IMR-90 (cell line): Measurements from ENCODE around the gene RGS19. TPM values are rescaled to one million over a fixed set of nuclear protein-coding genes. Genes with fewer than 3 reads are reported as not detected.
A peak's percentile ranks its signal among the peaks of the same experiment; 100 is the strongest.

Experiments
- ATAC-seq: fragments of 200-7000 bp; cut with Tn5 transposase; 2 replicates; pipeline ENCODE4 v1.9.1; 2020; ENCODE audit warnings: low read depth, mild to moderate bottlenecking, moderate library complexity
- BruUV-seq: library from RNA; stranded (reverse); fragments of 400-500 nt; replicated peaks from 2 replicates; lab custom pipeline; 2021; lab: Mats Ljungman, UMichigan
- CTCF ChIA-PET: fragments of 300-600 bp; formaldehyde crosslinking; extraction: SDS; loops from one replicate; lab custom pipeline; 2021; ENCODE audit warnings: antibody characterized with exemption; lab: Yijun Ruan, JAX
- POLR2A ChIA-PET: fragments of 300-600 bp; sonication (Branson Sonifier 250); formaldehyde crosslinking; loops from one replicate; lab custom pipeline; 2022; ENCODE audit warnings: antibody characterized with exemption; ENCODE audit not compliant: unreplicated experiment; lab: Charles Lee
- DNase-seq: peaks from one replicate; pipeline ENCODE4 v3.0.0; 2013
- H2AFZ ChIP-seq: replicated peaks from 2 replicates; pipeline ENCODE3; 2013; ENCODE audit warnings: low read length, mild to moderate bottlenecking; ENCODE audit not compliant: poor library complexity
- H2AK5ac ChIP-seq: 2 replicates; pipeline ENCODE4 v1.6.1; 2013; ENCODE audit warnings: low read depth, low read length, inconsistent platforms
- H2AK9ac ChIP-seq: replicated peaks from 2 replicates; pipeline ENCODE3; 2013; ENCODE audit warnings: mild to moderate bottlenecking, low read depth, low read length, moderate library complexity; ENCODE audit not compliant: poor library complexity
- H2BK120ac ChIP-seq: 2 replicates; pipeline ENCODE4 v1.6.1; 2013; ENCODE audit warnings: low read depth, low read length, inconsistent platforms
- H2BK15ac ChIP-seq: 3 replicates; pipeline ENCODE4 v1.6.1; 2013; ENCODE audit warnings: low read depth, low read length, inconsistent platforms
- H2BK20ac ChIP-seq: 2 replicates; pipeline ENCODE4 v1.6.1; 2013; ENCODE audit warnings: low read depth, mild to moderate bottlenecking, inconsistent platforms, low read length, moderate library complexity
- H2BK5ac ChIP-seq: 2 replicates; pipeline ENCODE4 v1.6.1; 2013; ENCODE audit warnings: mild to moderate bottlenecking, low read depth, low read length, inconsistent platforms; ENCODE audit not compliant: poor library complexity, severe bottlenecking
- H3K14ac ChIP-seq: replicated peaks from 2 replicates; pipeline ENCODE4 v1.6.1; 2013; ENCODE audit warnings: low read depth, low read length, inconsistent platforms
- H3K18ac ChIP-seq: 2 replicates; pipeline ENCODE4 v1.6.1; 2013; ENCODE audit warnings: low read depth, low read length, control low read depth
- H3K23ac ChIP-seq: 2 replicates; pipeline ENCODE4 v1.6.1; 2013; ENCODE audit warnings: low read depth, low read length, inconsistent platforms
- H3K27ac ChIP-seq: 2 replicates; pipeline ENCODE4 v1.5.1; 2013; ENCODE audit warnings: mild to moderate bottlenecking, control low read depth, low read length; ENCODE audit not compliant: insufficient read depth
- H3K27me3 ChIP-seq: 2 replicates; pipeline ENCODE4 v1.6.1; 2013; ENCODE audit warnings: low read length; ENCODE audit not compliant: control insufficient read depth, insufficient read depth
- H3K36me3 ChIP-seq: 2 replicates; pipeline ENCODE4 v1.6.1; 2013; ENCODE audit warnings: low read length, mixed read lengths; ENCODE audit not compliant: control insufficient read depth, insufficient read depth
- H3K4ac ChIP-seq: 2 replicates; pipeline ENCODE4 v1.6.1; 2013; ENCODE audit warnings: low read depth, low read length, inconsistent platforms
- H3K4me1 ChIP-seq: 2 replicates; pipeline ENCODE4 v1.6.1; 2013; ENCODE audit warnings: low read length, mixed read lengths; ENCODE audit not compliant: control insufficient read depth, insufficient read depth
- H3K4me2 ChIP-seq: 2 replicates; pipeline ENCODE4 v1.6.1; 2013; ENCODE audit warnings: low read depth, mild to moderate bottlenecking, control low read depth, low read length, moderate library complexity
- H3K4me3 ChIP-seq: 2 replicates; pipeline ENCODE4 v1.5.1; 2013; ENCODE audit warnings: low read depth, mild to moderate bottlenecking, control low read depth, low read length, moderate library complexity; ENCODE audit not compliant: insufficient read depth
- H3K56ac ChIP-seq: 2 replicates; pipeline ENCODE4 v1.6.1; 2013; ENCODE audit warnings: low read length, inconsistent platforms; ENCODE audit not compliant: insufficient read depth; ENCODE audit errors: extremely low read depth
- H3K79me1 ChIP-seq, 2 experiments: 2 replicates each; pipeline ENCODE4 v1.6.1; 2013; ENCODE audit warnings: low read length in 2 of 2, inconsistent platforms in 1 of 2, low read depth in 1 of 2
- H3K9ac ChIP-seq: 2 replicates; pipeline ENCODE4 v1.6.1; 2013; ENCODE audit warnings: low read depth, low read length, control low read depth
- H3K9me1 ChIP-seq: 2 replicates; pipeline ENCODE4 v1.6.1; 2013; ENCODE audit warnings: low read length, inconsistent platforms; ENCODE audit not compliant: insufficient read depth
- H3K9me3 ChIP-seq: 2 replicates; pipeline ENCODE4 v1.6.1; 2013; ENCODE audit warnings: low read length; ENCODE audit not compliant: control insufficient read depth, insufficient read depth
- H4K20me1 ChIP-seq: 2 replicates; pipeline ENCODE4 v1.6.1; 2013; ENCODE audit warnings: low read length, inconsistent platforms; ENCODE audit not compliant: insufficient read depth
- H4K5ac ChIP-seq: 2 replicates; pipeline ENCODE4 v1.6.1; 2013; ENCODE audit warnings: mild to moderate bottlenecking, low read depth, low read length, control low read depth
- H4K8ac ChIP-seq, 2 experiments: 2 replicates each; pipeline ENCODE4 v1.6.1; 2013; ENCODE audit warnings: low read depth in 2 of 2, low read length in 2 of 2, control low read depth in 1 of 2, inconsistent platforms in 1 of 2
- H4K91ac ChIP-seq: 2 replicates; pipeline ENCODE4 v1.6.1; 2013; ENCODE audit warnings: low read depth, low read length, inconsistent platforms; ENCODE audit not compliant: insufficient read depth
- BHLHE40 ChIP-seq: fragments of 150-350 bp; IDR thresholded peaks from 2 replicates; pipeline ENCODE4 v1.6.1; 2016; ENCODE audit warnings: mild to moderate bottlenecking, low read depth, low read length
- CEBPB ChIP-seq: IDR thresholded peaks from 2 replicates; pipeline ENCODE4 v1.6.1; 2012; ENCODE audit warnings: low read depth, low read length, improper control_type of control experiment
- CHD1 ChIP-seq: IDR thresholded peaks from 2 replicates; pipeline ENCODE4 v1.6.1; 2012; ENCODE audit warnings: low read depth, low read length, improper control_type of control experiment
- CTCF ChIP-seq: conservative IDR thresholded peaks from 2 replicates; pipeline ENCODE4 v1.5.1; 2012; ENCODE audit warnings: mild to moderate bottlenecking, low read depth, low read length, improper control_type of control experiment
- ELK1 ChIP-seq: fragments of 150-350 bp; IDR thresholded peaks from 2 replicates; pipeline ENCODE4 v1.6.1; 2016; ENCODE audit warnings: low read depth, mild to moderate bottlenecking, low read length, moderate library complexity, borderline replicate concordance
- MAFK ChIP-seq: IDR thresholded peaks from 2 replicates; pipeline ENCODE4 v1.6.1; 2012; ENCODE audit warnings: low read depth, low read length, improper control_type of control experiment
- MAZ ChIP-seq: IDR thresholded peaks from 2 replicates; pipeline ENCODE4 v1.6.1; 2012; ENCODE audit warnings: low read depth, mild to moderate bottlenecking, low read length, improper control_type of control experiment, moderate library complexity, borderline replicate concordance
- MXI1 ChIP-seq: IDR thresholded peaks from 2 replicates; pipeline ENCODE4 v1.6.1; 2012; ENCODE audit warnings: low read depth, mild to moderate bottlenecking, low read length, moderate library complexity, borderline replicate concordance
- NFE2L2 ChIP-seq: fragments of 150-350 bp; IDR thresholded peaks from 2 replicates; pipeline ENCODE4 v1.6.1; 2016; ENCODE audit warnings: low read depth, mild to moderate bottlenecking, low read length
- RAD21 ChIP-seq: IDR thresholded peaks from 2 replicates; pipeline ENCODE4 v1.6.1; 2012; ENCODE audit warnings: low read length, improper control_type of control experiment
- RFX5 ChIP-seq: IDR thresholded peaks from 2 replicates; pipeline ENCODE4 v1.8.0; 2012; ENCODE audit warnings: low read depth, mild to moderate bottlenecking, low read length, moderate library complexity
- SMC3 ChIP-seq: fragments of 150-350 bp; IDR thresholded peaks from 2 replicates; pipeline ENCODE4 v1.6.1; 2016; ENCODE audit warnings: low read depth, mild to moderate bottlenecking, antibody characterized with exemption, low read length, moderate library complexity
- USF2 ChIP-seq: fragments of 150-350 bp; IDR thresholded peaks from 2 replicates; pipeline ENCODE4 v1.6.1; 2017; ENCODE audit warnings: mild to moderate bottlenecking, antibody characterized with exemption, low read length, low read depth
- WGBS, 2 experiments: methylation state at CpG; one replicate each; pipeline versions ENCODE4 v1.1.5 to v1.1.7; 2013; ENCODE audit warnings: missing lambda C conversion rate in 2 of 2; ENCODE audit not compliant: insufficient read length in 1 of 2; ENCODE audit errors: extremely low coverage in 2 of 2; 5-methylcytosine and 5-hydroxymethylcytosine counted together
- dilution Hi-C: fragments of 300-500 bp; cut with HindIII; formaldehyde crosslinking; loops from one replicate; pipeline ENCODE4 v1.14.3; 2018; ENCODE audit warnings: low sequenced_read_pairs; ENCODE audit not compliant: unreplicated experiment
- in situ Hi-C: fragments of 300-500 bp; cut with MboI; formaldehyde crosslinking; loops from 3 replicates; pipeline ENCODE4 v1.14.3; 2019; ENCODE audit warnings: low sequenced_read_pairs, inconsistent platforms, mixed read lengths
- intact Hi-C: fragments of 100-400 bp; cut with micrococcal nuclease; formaldehyde crosslinking; loops from 2 replicates; pipeline ENCODE4 v1.10.0; 2022
- polyA plus RNA-seq, 3 experiments: library from polyadenylated mRNA; depleted of rRNA; stranded (reverse); fragments of >200 nt; gene quantifications; 2 replicates each; pipeline ENCODE4 v1.2.3, GENCODE V29; 2012; ENCODE audit warnings: low replicate concordance in 1 of 3
- total RNA-seq: library from RNA; depleted of rRNA; stranded (reverse); fragments of >200 nt; gene quantifications from 2 replicates; pipeline ENCODE4 v1.2.3, GENCODE V29; 2012

Gene RGS19
- total and polyA plus RNA-seq, 2 of the 4 experiments (the other 2 are of a cell fraction), result 7.7 to 17.5 TPM

GRCh38 chr20:64057628-64058498 is 21.5 kb downstream of the RGS19 start:
- Histone ChIP-seq H3K23ac (no peak overlapping the region), H4K5ac (no peak overlapping the region; the same call in 1 of the 2 replicates), H2BK5ac (no peak overlapping the region), H4K91ac (no peak overlapping the region), H3K9ac (no peak overlapping the region), H2AK9ac (no peak overlapping the region), H4K20me1 (no peaks in the 10 kb centered on the region), H2AFZ (peak overlapping the region; percentile 64), H3K4me3 (no peak overlapping the region), H3K14ac (no peak overlapping the region), H3K4me2 (peak overlapping the region; percentile 43; the same call in 1 of the 2 replicates), H3K27me3 (peaks cover 2% of the 10 kb centered on the region; the same call in 1 of the 2 replicates), H3K36me3 (no peaks in the 10 kb centered on the region), H2BK120ac (no peak overlapping the region), H4K8ac (no peak overlapping the region), H3K9me1 (peaks cover 6% of the 10 kb centered on the region), H2AK5ac (no peak overlapping the region), H3K18ac (no peak overlapping the region), H3K56ac (no peak overlapping the region), H3K4ac (no peak overlapping the region), H3K79me1 (peaks cover 4 to 7% of the 10 kb centered on the region in 2 experiments; a peak in 3 of 4 replicates), H3K27ac (no peak overlapping the region), H2BK15ac (no peak overlapping the region), H3K4me1 (peaks cover 11% of the 10 kb centered on the region), H2BK20ac (no peak overlapping the region), H3K9me3 (no peaks in the 10 kb centered on the region)
- BruUV-seq, result no TSS peak
- ChIA-PET POLR2A (no interaction called here), CTCF (interaction anchor here (1.8 kb wide), 1 partner anchor 12 kb away, joined by 6 read pairs; no protein-coding TSS in a partner anchor)
- intact Hi-C loops (loop anchor here (2.0 to 5.0 kb wide), 4 partner anchors 19 to 521 kb away; partner anchors contain the start of genes PRPF6 and PTK6), in situ Hi-C loops (no loop called here), dilution Hi-C loops (no loop called here)
- DNase-seq (peak; percentile 40), ATAC-seq (peak; percentile 71)
- 35% methylated on average over 20 of the region's 33 CpGs; no CpG with 5 or more reads in 1 of the 2 experiments for WGBS, 2 experiments
- TF ChIP-seq RFX5 (no peak), CHD1 (no peak), CTCF (peak; percentile 77), MXI1 (no peak), MAZ (peak; percentile 54; the same call in 1 of the 2 replicates), BHLHE40 (peak; percentile 54; the same call in 1 of the 2 replicates), CEBPB (no peak), USF2 (no peak), RAD21 (peak; percentile 66), MAFK (no peak), ELK1 (no peak), NFE2L2 (no peak), SMC3 (peak; percentile 43)
